SK-N-SH (cell line): Measurements from ENCODE around the gene ACTR3. TPM values are rescaled to one million over a fixed set of nuclear protein-coding genes. Genes with fewer than 3 reads are reported as not detected.
"Not testable (repeated sequence)": the region's sequence is repeated elsewhere in the genome, so short reads cannot be mapped to it uniquely, and the experiment has no call there.

ENCODE experiments used
- CTCF ChIA-PET: fragments of 300-600, 350-600 bp; formaldehyde crosslinking; extraction: SDS; loops from one replicate; lab custom pipeline; 2021; lab: Yijun Ruan, JAX
- POLR2A ChIA-PET: fragments of 350-600 bp; sonication (Branson Sonifier 250); formaldehyde crosslinking; extraction: SDS; loops from one replicate; lab custom pipeline; 2020; ENCODE audit warnings: antibody characterized with exemption, inconsistent platforms; lab: Yijun Ruan, JAX
- DNase-seq: peaks from one replicate; pipeline ENCODE4 v3.0.0; 2012
- H2AFZ ChIP-seq: fragments of 200-600 bp; sonication (generic); 2 replicates; pipeline ENCODE4 v1.8.1; 2016; ENCODE audit warnings: antibody characterized with exemption, mild to moderate bottlenecking, low read depth
- H3F3A ChIP-seq: fragments of 200-600 bp; sonication (generic); replicated peaks from 2 replicates; pipeline ENCODE3; 2016; ENCODE audit warnings: antibody characterized with exemption, mild to moderate bottlenecking; ENCODE audit not compliant: insufficient read depth
- H3K27ac ChIP-seq, 2 experiments: fragments of 200-500 bp in 1 of 2; fragments of 200-600 bp in 1 of 2; sonication (Bioruptor generic) in 1 of 2; sonication (generic), shearing (Covaris generic) in 1 of 2; 2 replicates each; pipeline versions ENCODE4 v1.5.1 to v1.6.1; 2014 to 2016; ENCODE audit warnings: low read depth in 2 of 2, inconsistent platforms in 1 of 2, low read length in 1 of 2, mild to moderate bottlenecking in 1 of 2, mixed read lengths in 1 of 2
- H3K27me3 ChIP-seq: fragments of 200-600 bp; sonication (generic), shearing (Covaris generic); 2 replicates; pipeline ENCODE4 v1.6.1; 2016; ENCODE audit warnings: mixed run types; ENCODE audit not compliant: insufficient read depth
- H3K36me3 ChIP-seq, 2 experiments: fragments of 200-500 bp in 1 of 2; fragments of 200-600 bp in 1 of 2; sonication (Bioruptor generic) in 1 of 2; sonication (generic) in 1 of 2; replicated peaks in 1 of 2; 2 replicates each; pipeline versions ENCODE3 to v1.5.1; 2014 to 2016; ENCODE audit warnings: low read length in 1 of 2, mild to moderate bottlenecking in 1 of 2; ENCODE audit not compliant: insufficient read depth in 2 of 2, control insufficient read depth in 1 of 2
- H3K4me1 ChIP-seq, 2 experiments: fragments of 200-500 bp in 1 of 2; fragments of 200-600 bp in 1 of 2; sonication (Bioruptor generic) in 1 of 2; sonication (generic), shearing (Covaris generic) in 1 of 2; 2 replicates each; pipeline versions ENCODE4 v1.5.1 to v1.6.1; 2014 to 2016; ENCODE audit warnings: low read depth in 1 of 2, low read length in 1 of 2, mixed run types in 1 of 2; ENCODE audit not compliant: insufficient read depth in 2 of 2, control insufficient read depth in 1 of 2
- H3K4me2 ChIP-seq: fragments of 200-600 bp; sonication (generic), shearing (Covaris generic); 2 replicates; pipeline ENCODE4 v1.6.1; 2017; ENCODE audit warnings: mixed run types
- H3K4me3 ChIP-seq, 2 experiments: fragments of 200-500 bp in 1 of 2; fragments of 200-600 bp in 1 of 2; sonication (Bioruptor generic) in 1 of 2; sonication (generic), shearing (Covaris generic) in 1 of 2; 2 replicates each; pipeline versions ENCODE4 v1.5.1 to v1.8.1; 2014 to 2016; ENCODE audit warnings: low read depth in 2 of 2, inconsistent platforms in 1 of 2, low read length in 1 of 2, mild to moderate bottlenecking in 1 of 2, mixed read lengths in 1 of 2, moderate library complexity in 1 of 2
- H3K79me2 ChIP-seq: fragments of 200-600 bp; sonication (generic); 2 replicates; pipeline ENCODE4 v1.8.1; 2017; ENCODE audit warnings: mild to moderate bottlenecking; ENCODE audit not compliant: insufficient read depth
- H3K9ac ChIP-seq: fragments of 200-600 bp; sonication (generic); 2 replicates; pipeline ENCODE4 v1.6.1; 2017; ENCODE audit warnings: mixed run types
- H3K9me2 ChIP-seq: fragments of 200-600 bp; sonication (generic); 2 replicates; pipeline ENCODE4 v1.6.1; 2017; ENCODE audit warnings: mixed run types
- H3K9me3 ChIP-seq: fragments of 200-600 bp; sonication (generic); 2 replicates; pipeline ENCODE4 v1.6.1; 2017; ENCODE audit warnings: mixed run types, mild to moderate bottlenecking, moderate library complexity
- H4K20me1 ChIP-seq: fragments of 200-600 bp; sonication (generic); 2 replicates; pipeline ENCODE4 v1.6.1; 2017; ENCODE audit warnings: mild to moderate bottlenecking, mixed run types; ENCODE audit not compliant: insufficient read depth
- CTCF ChIP-seq: fragments of 200-600 bp; sonication (generic); IDR thresholded peaks from 2 replicates; pipeline ENCODE4 v1.6.1; 2017; ENCODE audit warnings: antibody characterized with exemption, mild to moderate bottlenecking, moderate library complexity
- ELF1 ChIP-seq: IDR thresholded peaks from 2 replicates; pipeline ENCODE4 v1.4.0; 2012
- EP300 ChIP-seq, 2 experiments: IDR thresholded peaks; 2 replicates each; pipeline versions ENCODE4 v1.4.0 to v1.6.1; 2012; ENCODE audit warnings: borderline replicate concordance in 1 of 2, low read depth in 1 of 2, low read length in 1 of 2
- FOSL2 ChIP-seq: IDR thresholded peaks from 2 replicates; pipeline ENCODE4 v1.4.0; 2012; ENCODE audit warnings: low read depth, mild to moderate bottlenecking, moderate library complexity, borderline replicate concordance
- GABPA ChIP-seq: IDR thresholded peaks from 2 replicates; pipeline ENCODE4 v1.4.0; 2012; ENCODE audit warnings: low read depth, mild to moderate bottlenecking
- IRF3 ChIP-seq: fragments of 150-350 bp; IDR thresholded peaks from 2 replicates; pipeline ENCODE4 v1.6.1; 2016; ENCODE audit warnings: mild to moderate bottlenecking, low read depth, low read length
- JUND ChIP-seq: IDR thresholded peaks from 2 replicates; pipeline ENCODE4 v1.4.0; 2012
- NFIC ChIP-seq: IDR thresholded peaks from 2 replicates; pipeline ENCODE4 v1.4.0; 2012; ENCODE audit warnings: borderline replicate concordance
- SMC3 ChIP-seq: IDR thresholded peaks from 2 replicates; pipeline ENCODE4 v1.6.1; 2012; ENCODE audit warnings: low read depth, low read length, improper control_type of control experiment
- TEAD4 ChIP-seq: IDR thresholded peaks from 2 replicates; pipeline ENCODE4 v1.4.0; 2012; ENCODE audit warnings: mild to moderate bottlenecking, borderline replicate concordance; ENCODE audit not compliant: insufficient read depth
- USF2 ChIP-seq: fragments of 150-350 bp; IDR thresholded peaks from 2 replicates; pipeline ENCODE4 v1.6.1; 2017; ENCODE audit warnings: antibody characterized with exemption, low read length, low read depth, borderline replicate concordance
- YY1 ChIP-seq: IDR thresholded peaks from 2 replicates; pipeline ENCODE4 v1.4.0; 2012; ENCODE audit warnings: low read depth, mild to moderate bottlenecking
- WGBS: methylation state at CpG from one replicate; pipeline ENCODE4 v1.1.6; 2017; ENCODE audit warnings: low lambda C conversion rate; 5-methylcytosine and 5-hydroxymethylcytosine counted together
- polyA plus RNA-seq, 3 experiments: library from polyadenylated mRNA; depleted of rRNA; stranded (reverse); fragments of >200 nt; gene quantifications; 2 replicates each; pipeline ENCODE4 v1.2.3, GENCODE V29; 2012

The ACTR3 gene
- polyA plus RNA-seq, 1 of the 3 experiments (the other 2 are of a cell fraction) = 90.8 TPM

GRCh38 chr2:113842919-113843736 is 46.8 kb upstream of the ACTR3 start:
- Histone ChIP-seq H3K27me3 (no peaks in the 10 kb centered on the region), H3K79me2 (no peaks in the 10 kb centered on the region), H3K27ac (peak overlapping the region in 1 of 2 experiments; percentile 53; a peak in 2 of 4 replicates), H3K4me2 (peak overlapping the region; percentile 6; the same call in 1 of the 2 replicates), H3K4me3 (no peak overlapping the region), H3K4me1 (no peaks in the 10 kb centered on the region), H3K9me2 (no peaks in the 10 kb centered on the region), H3K36me3 (no peaks in the 10 kb centered on the region), H2AFZ (0 out of 2 replicates have a peak overlapping the region, but pooled peaks have one; percentile 11), H3K9ac (no peak overlapping the region), H3F3A (no peaks in the 10 kb centered on the region), H3K9me3 (no peaks in the 10 kb centered on the region), H4K20me1 (no peaks in the 10 kb centered on the region)
- TF ChIP-seq GABPA = no peak
- TF ChIP-seq JUND = 0 out of 2 replicates have a peak, but pooled peaks have one; percentile 2
- 0 out of 2 replicates have a peak, but pooled peaks have one; percentile 8 for TF ChIP-seq FOSL2
- 48% methylated on average over 14 of the region's 14 CpGs for WGBS
- ChIA-PET CTCF (interaction anchor here (0.6 to 0.7 kb wide), 2 partner anchors 10 to 767 kb away, joined by 3 read pairs; no protein-coding TSS in a partner anchor), POLR2A (no interaction called here)
- DNase-seq = no peak

- POLR2A ChIA-PET, H3K27me3 ChIP-seq, H3F3A ChIP-seq, H3K4me1 ChIP-seq, H3K79me2 ChIP-seq, DNase-seq, H3K36me3 ChIP-seq, H3K9me2 ChIP-seq, H4K20me1 ChIP-seq, H2AFZ ChIP-seq, H3K9me3 ChIP-seq, H3K4me3 ChIP-seq, H3K9ac ChIP-seq: not testable (repeated sequence)
- CTCF ChIA-PET = interaction anchor here (0.6 to 0.7 kb wide), 2 partner anchors 10 to 768 kb away, joined by 3 read pairs; no protein-coding TSS in a partner anchor
- peak overlapping the region; percentile 6; the same call in 1 of the 2 replicates for H3K4me2 ChIP-seq
- 96% methylated on average over 4 of the region's 4 CpGs for WGBS
- peak overlapping the region in 1 of 2 experiments; percentile 53; a peak in 1 of 4 replicates for H3K27ac ChIP-seq
Measured at GRCh38 chr2:113843737-113844050, 46.2 kb upstream of the ACTR3 start.

- no peak overlapping the region for H2AFZ ChIP-seq
- no peaks in the 10 kb centered on the region for H3K36me3 ChIP-seq
- TF ChIP-seq TEAD4 (no peak), ELF1 (no peak), SMC3 (no peak), YY1 (no peak), USF2 (no peak), JUND (no peak), NFIC (no peak), IRF3 (no peak), EP300 (IDR thresholded peaks at IDR 0.05; ENCODE audit: borderline replicate concordance in 1 of 2, low read depth in 1 of 2, low read length in 1 of 2) (no peak), CTCF (no peak)
- no peaks in the 10 kb centered on the region for H3K9me2 ChIP-seq
- H3K4me2 ChIP-seq = no peak overlapping the region
- H3K4me1 ChIP-seq = no peaks in the 10 kb centered on the region
- H4K20me1 ChIP-seq = no peaks in the 10 kb centered on the region
- H3K9me3 ChIP-seq = no peaks in the 10 kb centered on the region
- no peaks in the 10 kb centered on the region for H3K27me3 ChIP-seq
- WGBS = 59% methylated on average over 3 of the region's 3 CpGs
- no peak overlapping the region for H3K9ac ChIP-seq
- H3K79me2 ChIP-seq = no peaks in the 10 kb centered on the region
- no peak for DNase-seq
- POLR2A ChIA-PET = no interaction called here
- CTCF ChIA-PET = no interaction called here
- H3K27ac ChIP-seq = no peak overlapping the region
- H3K4me3 ChIP-seq = no peak overlapping the region
- H3F3A ChIP-seq = no peaks in the 10 kb centered on the region
Measured at GRCh38 chr2:113845261-113845660, 44.6 kb upstream of the ACTR3 start.

- H2AFZ ChIP-seq, H3F3A ChIP-seq, POLR2A ChIA-PET, H3K9ac ChIP-seq, CTCF ChIA-PET, DNase-seq, H3K36me3 ChIP-seq, H3K27me3 ChIP-seq, H3K9me3 ChIP-seq, H3K9me2 ChIP-seq, H4K20me1 ChIP-seq, H3K4me1 ChIP-seq, H3K27ac ChIP-seq, H3K79me2 ChIP-seq, H3K4me3 ChIP-seq, H3K4me2 ChIP-seq: not testable (repeated sequence)
- WGBS = 31% methylated on average over 4 of the region's 4 CpGs
Measured at GRCh38 chr2:113845796-113846195, 44.1 kb upstream of the ACTR3 start.
